Stimulated activated CD4-positive, alpha-beta T cell treated with anti-CD3 and anti-CD28 coated beads, Interleukin-4, amount 100 ng/mL, for 1 hour (primary cell): ENCODE measurements around the gene ELAVL2.

Experiments used
- DNase-seq: peaks from one replicate; pipeline ENCODE4 v3.0.0-alpha.2; 2020

The ELAVL2 gene

DNA sequence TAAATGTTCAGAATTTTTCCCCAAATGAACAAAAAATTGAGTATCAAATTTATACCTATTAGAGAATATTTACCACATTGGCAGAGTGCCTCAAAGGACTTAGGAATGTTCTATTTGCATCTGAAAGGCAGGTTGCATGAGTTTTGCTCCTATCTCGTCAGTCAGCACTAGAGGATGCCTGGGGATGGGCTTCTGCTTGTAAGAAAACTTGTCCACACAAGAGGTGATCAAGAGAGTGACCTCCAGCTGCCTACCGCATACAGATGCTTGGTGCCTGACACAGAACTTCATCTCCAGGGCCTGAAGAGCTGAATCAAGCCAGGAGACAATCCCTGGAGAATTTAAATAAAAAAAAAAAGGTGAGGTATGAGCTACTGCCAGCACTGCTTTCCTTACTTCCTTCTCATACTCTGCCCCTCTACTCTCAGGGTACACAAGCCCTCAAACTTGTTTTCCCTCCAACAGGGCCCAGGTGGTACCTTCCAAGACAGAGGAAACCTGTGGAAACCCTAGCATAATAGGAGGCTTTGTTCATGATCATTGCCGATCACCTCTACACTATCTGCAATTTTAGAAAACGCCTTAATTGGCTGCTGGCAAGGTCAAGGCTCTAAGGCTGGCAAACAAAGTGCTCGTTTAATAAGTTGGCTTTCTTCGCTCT, 166.6 kb downstream of the ELAVL2 start:
- no peak for DNase-seq

- no peak for DNase-seq
These were observed 167.4 kb downstream of the ELAVL2 start for GRCh38 chr9:23658376-23659258.

- DNase-seq: no peak
These were observed 175.0 kb downstream of the ELAVL2 start for GRCh38 chr9:23651051-23651450.

GRCh38 chr9:23648651-23649050, 177.4 kb downstream of the ELAVL2 start:
- DNase-seq: no peak

- no peak for DNase-seq
These were observed 181.1 kb downstream of the ELAVL2 start for GRCh38 chr9:23644896-23645295.

- no peak for DNase-seq
These were observed 181.7 kb downstream of the ELAVL2 start for GRCh38 chr9:23644326-23644725.

- no peak for DNase-seq
These were observed 182.3 kb downstream of the ELAVL2 start for GRCh38 chr9:23643656-23644258.
